WI38 (cell line): ENCODE results near the gene DGKD.

Experiments used
- H3K4me3 ChIP-seq: 2 replicates; pipeline ENCODE4 v1.5.1; 2011; ENCODE audit warnings: low read depth, mild to moderate bottlenecking, control low read depth, low read length
- TF ChIP-seq, protein P1 (sequence below): IDR thresholded peaks from 2 replicates; pipeline ENCODE4 v1.5.1; 2012; ENCODE audit warnings: low read depth, mild to moderate bottlenecking, control low read depth, low read length

The DGKD gene

DNA sequence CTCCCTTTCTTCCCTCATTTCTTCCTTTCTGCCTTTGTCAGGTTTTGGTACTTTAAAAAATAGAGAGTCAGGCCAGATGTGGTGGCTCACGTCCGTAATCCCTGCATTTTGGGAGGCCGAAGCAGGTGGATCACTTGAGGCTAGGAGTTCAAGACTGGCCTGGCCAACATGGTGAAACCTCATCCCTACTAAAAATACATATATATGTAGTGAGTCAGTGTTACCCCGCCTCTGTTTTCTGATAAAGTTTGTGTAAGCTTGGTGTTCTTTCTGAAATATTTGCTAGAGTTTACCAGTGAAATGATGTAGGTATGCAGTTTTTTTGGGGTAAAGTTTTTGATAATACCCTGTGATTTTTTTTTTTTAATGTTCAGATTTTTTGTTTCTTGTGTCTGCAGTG is 58.8 kb downstream of the DGKD start:
- TF ChIP-seq, protein P1, sequence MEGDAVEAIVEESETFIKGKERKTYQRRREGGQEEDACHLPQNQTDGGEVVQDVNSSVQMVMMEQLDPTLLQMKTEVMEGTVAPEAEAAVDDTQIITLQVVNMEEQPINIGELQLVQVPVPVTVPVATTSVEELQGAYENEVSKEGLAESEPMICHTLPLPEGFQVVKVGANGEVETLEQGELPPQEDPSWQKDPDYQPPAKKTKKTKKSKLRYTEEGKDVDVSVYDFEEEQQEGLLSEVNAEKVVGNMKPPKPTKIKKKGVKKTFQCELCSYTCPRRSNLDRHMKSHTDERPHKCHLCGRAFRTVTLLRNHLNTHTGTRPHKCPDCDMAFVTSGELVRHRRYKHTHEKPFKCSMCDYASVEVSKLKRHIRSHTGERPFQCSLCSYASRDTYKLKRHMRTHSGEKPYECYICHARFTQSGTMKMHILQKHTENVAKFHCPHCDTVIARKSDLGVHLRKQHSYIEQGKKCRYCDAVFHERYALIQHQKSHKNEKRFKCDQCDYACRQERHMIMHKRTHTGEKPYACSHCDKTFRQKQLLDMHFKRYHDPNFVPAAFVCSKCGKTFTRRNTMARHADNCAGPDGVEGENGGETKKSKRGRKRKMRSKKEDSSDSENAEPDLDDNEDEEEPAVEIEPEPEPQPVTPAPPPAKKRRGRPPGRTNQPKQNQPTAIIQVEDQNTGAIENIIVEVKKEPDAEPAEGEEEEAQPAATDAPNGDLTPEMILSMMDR: no peak
- no peak overlapping the region for H3K4me3 ChIP-seq

DNA sequence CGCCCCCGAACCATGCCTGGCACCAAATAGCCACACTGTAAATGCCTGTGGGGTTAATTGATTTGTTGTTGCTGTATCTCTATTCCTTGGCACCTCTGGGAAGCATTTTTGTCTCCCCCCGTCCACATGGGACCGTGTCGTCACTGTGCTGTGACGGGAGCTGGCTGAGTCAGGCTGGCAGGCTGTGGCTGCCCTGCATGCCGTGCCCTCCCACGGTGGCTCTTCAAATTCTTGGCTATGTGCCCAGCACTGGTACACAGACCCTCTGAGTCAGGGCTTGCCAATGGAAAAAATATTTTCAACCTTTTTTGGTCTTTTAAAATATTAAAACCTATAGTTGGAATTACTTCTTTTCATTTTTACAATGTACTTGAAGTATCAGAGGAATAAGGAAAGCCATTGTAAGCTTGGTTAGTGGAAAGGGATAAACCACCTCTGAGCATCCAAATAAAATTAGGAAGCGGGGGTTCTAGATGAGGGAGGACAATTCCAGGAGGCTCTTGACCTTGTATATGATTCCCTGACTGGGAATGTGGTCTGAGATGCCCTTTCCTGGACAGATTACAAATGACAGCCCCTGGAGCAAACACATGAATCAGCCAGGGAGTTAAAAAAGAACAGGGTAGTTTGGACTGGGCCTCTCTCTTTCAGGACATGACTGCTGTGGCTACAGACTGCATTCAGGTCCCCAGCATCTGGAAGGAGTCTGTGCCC is 59.4 kb downstream of the DGKD start:
- H3K4me3 ChIP-seq: no peak overlapping the region
- TF ChIP-seq, protein P1: no peak

DNA sequence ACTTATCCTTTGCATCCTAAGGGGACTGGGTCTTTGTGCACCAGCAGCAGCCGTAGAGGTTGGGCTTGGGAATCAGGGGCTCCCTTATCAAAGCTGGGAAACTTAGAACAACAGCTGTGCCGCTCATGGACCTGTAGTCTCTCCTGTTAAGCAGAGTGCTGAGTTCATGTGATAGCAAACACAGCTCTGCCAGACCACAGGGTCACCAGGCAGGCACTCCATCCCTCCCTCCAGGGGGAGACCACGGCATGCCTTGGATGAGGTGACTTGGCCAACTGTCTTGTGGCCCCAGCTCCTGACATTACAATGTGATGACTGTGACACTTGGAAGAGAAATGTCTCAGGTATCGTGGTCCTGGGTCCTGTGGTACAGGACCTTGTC is 60.0 kb downstream of the DGKD start:
- no peak overlapping the region for H3K4me3 ChIP-seq
- TF ChIP-seq, protein P1: no peak

DNA sequence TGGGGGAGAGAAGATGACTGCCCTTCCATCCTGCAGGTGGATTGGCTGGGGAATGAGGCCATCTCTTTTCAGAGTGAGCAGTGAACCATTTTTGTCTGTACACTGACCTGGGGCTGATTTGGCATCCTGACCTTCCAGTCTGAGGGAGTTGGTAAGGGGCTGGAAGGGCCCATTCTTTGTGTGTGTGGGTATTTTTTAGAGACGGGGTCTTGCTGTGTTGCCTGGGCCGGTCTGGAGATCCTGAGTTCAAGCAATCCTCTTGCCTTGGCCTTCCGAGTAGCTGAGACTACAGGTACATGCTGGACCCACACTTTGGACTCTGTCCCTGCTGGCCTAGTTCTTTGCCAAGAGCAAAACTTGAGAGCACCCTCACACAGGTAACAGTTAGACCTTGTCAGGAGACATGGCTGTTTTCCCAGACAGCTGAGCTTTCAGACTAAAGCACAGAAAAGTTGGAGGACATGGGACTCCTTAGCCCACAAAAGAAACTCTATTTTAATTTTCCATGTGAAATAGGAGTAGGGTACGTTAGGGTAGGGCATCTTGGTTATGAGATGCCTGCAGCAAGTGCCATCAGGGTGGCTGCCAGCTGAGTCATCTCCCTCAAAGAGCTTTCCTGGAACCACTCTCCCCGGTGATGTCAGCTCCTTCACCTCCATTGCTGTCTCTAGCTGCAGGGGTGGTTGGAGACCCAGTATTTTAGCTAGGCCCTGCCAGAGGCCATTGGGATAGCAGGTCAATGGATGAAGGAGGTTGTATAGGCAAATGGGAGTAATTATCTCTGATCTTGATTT is 60.7 kb downstream of the DGKD start:
- no peak overlapping the region for H3K4me3 ChIP-seq
- TF ChIP-seq, protein P1: no peak

DNA sequence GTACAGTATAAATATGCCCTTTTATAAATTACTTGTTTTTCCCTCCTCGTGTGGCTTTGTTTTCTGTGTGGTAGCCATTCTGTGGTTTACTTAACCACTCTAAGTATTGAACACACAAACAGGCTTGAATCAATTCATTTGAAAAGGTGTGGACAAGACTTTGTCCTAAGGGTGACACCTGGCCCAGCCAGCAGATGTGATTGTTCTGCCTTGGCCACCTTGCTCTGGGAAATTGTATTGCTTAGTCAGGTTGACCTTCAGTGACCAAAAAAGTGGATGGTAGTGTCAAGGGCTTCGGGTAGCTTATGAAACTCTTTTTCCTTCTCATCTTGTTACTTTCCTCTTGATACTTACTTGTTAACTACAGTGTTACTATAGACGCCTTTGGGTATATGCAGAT is 61.9 kb downstream of the DGKD start:
- H3K4me3 ChIP-seq: no peak overlapping the region
- TF ChIP-seq, protein P1: no peak

DNA sequence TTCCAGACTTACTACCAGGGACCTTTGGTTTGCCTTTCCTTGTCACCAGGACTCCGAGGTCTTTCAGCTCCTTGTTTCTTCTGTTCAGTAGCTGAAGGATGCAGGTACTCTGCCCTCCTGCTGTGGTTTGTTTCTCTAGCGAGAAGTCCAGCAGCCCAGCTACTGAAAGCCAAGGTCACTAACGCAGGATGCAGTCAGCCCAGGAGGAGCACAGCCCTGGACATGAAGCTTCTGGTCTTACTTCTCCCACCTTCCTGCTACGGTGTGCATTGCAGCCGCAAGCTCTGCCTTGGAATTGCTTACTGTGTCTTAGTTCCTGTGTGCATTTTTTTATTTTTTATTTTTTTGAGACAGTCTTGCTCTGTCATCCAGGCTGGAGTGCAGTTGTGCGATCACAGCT is 62.4 kb downstream of the DGKD start:
- no peak overlapping the region for H3K4me3 ChIP-seq
- TF ChIP-seq, protein P1: no peak

DNA sequence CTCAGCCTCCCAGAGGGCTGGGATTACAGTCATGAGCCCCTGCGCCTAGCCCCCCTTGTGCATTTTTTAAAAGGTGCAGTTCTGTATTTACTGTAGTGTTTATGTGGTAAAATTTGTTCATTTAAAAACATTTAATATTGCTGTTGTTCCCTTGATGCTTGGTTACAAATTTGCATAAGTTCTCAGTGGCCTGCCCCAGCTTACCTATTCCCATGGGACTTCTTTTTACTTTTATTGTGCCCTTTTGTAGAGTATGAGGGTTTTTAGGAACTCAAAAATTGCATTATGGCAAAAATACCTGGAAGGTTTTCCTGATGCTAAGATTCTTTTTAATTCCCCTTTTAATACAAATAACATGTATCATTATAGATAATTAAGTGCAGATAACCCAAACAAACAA is 63.0 kb downstream of the DGKD start:
- H3K4me3 ChIP-seq: no peak overlapping the region
- TF ChIP-seq, protein P1: no peak
